Breast epithelium (tissue), 4 donors: ENCODE measurements around the gene MYO1E. TPM values are rescaled to one million over a fixed set of nuclear protein-coding genes. Genes with fewer than 3 reads are reported as not detected.
A peak's percentile ranks its signal among the peaks of the same experiment; 100 is the strongest.

Experiments used
- DNase-seq, 2 donors: peaks; one replicate each; pipeline ENCODE4 v3.0.0-alpha.2; 2019; ENCODE audit warnings: low spot score in 2 of 2
- H3K27ac ChIP-seq, 2 donors: fragments of 200-600 bp; sonication (generic) in 1 of 2; one replicate each; pipeline ENCODE4 v1.5.1; 2016 to 2019; ENCODE audit warnings: mild to moderate bottlenecking in 1 of 2
- H3K27me3 ChIP-seq, 2 donors: fragments of 200-600 bp; sonication (generic) in 1 of 2; one replicate each; pipeline versions ENCODE4 v1.5.1 to v1.6.0; 2017 to 2019; ENCODE audit warnings: control low read depth in 1 of 2, mild to moderate bottlenecking in 1 of 2
- H3K36me3 ChIP-seq: fragments of 200-600 bp; one replicate; pipeline ENCODE4 v1.5.1; 2019
- H3K4me1 ChIP-seq, 2 donors: fragments of 200-600 bp; sonication (generic); one replicate each; pipeline ENCODE4 v1.5.1; 2016 to 2019; ENCODE audit warnings: control low read depth in 1 of 2
- H3K4me3 ChIP-seq, 3 donors: fragments of 200-600 bp; sonication (generic); 1 replicate in 2 of 3; 2 replicates in 1 of 3; pipeline ENCODE4 v1.5.1; 2016 to 2019; ENCODE audit warnings: mild to moderate bottlenecking in 3 of 3, moderate library complexity in 2 of 3
- H3K9me3 ChIP-seq, 2 donors: fragments of 200-600 bp; sonication (generic) in 1 of 2; one replicate each; pipeline ENCODE4 v1.5.1; 2016 to 2019; ENCODE audit warnings: control low read depth in 1 of 2
- POLR2A ChIP-seq: fragments of 450-650 bp; IDR thresholded peaks from one replicate; pipeline ENCODE4 v1.6.1; 2016; ENCODE audit warnings: antibody characterized with exemption, mild to moderate bottlenecking, moderate library complexity
- POLR2AphosphoS5 ChIP-seq, 3 donors: sonication (generic); formaldehyde crosslinking; IDR thresholded peaks; one replicate each; pipeline ENCODE4 v1.6.1; 2017; ENCODE audit warnings: antibody characterized with exemption in 3 of 3
- intact Hi-C: fragments of 100-400 bp; cut with DNase I; formaldehyde crosslinking; loops from one replicate; pipeline ENCODE4 v1.15.1; 2023; ENCODE audit warnings: low total_unique reads
- total RNA-seq, 3 donors: library from RNA; depleted of rRNA; stranded (reverse); fragments of >200 nt; gene quantifications; one replicate each; pipeline ENCODE4 v1.1.0, GENCODE V29; 2016
- TF ChIP-seq, protein P1 (sequence below), 3 donors: fragments of 450-650 bp; IDR thresholded peaks; one replicate each; pipeline ENCODE4 v1.5.1; 2016 to 2017; ENCODE audit warnings: antibody characterized with exemption in 3 of 3, mild to moderate bottlenecking in 3 of 3, moderate library complexity in 3 of 3

MYO1E gene
- total RNA-seq, 3 donors from 2014 or later: 51.5 to 76.1 (median 68.6) TPM

DNA sequence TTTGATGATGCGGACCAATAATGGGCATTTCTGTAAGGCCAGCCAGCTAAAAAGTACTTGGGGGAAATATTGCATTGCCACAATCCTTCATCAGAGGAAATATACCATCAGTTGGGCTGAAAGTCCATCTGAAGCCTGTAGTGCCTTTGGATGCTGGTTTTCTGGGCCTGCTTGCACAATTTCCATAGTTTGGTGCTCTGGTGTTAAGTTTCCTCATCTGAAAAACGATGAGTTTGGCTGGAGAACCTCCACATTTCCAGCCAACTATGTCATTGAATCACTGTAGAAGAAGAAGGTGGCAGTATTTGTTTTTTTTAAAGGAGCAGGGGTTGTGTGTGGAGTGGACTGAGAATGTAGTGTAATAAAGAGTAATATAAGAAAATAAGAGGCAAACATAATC lies 257.6 kb downstream of the MYO1E start:
- H3K4me1 ChIP-seq: no peaks in the 10 kb centered on the region
- H3K9me3 ChIP-seq: no peaks in the 10 kb centered on the region
- no peak overlapping the region for H3K27ac ChIP-seq
- no peaks in the 10 kb centered on the region for H3K27me3 ChIP-seq
- no peak for DNase-seq
- intact Hi-C loops: no loop called here
- no peaks in the 10 kb centered on the region for H3K36me3 ChIP-seq
- TF ChIP-seq POLR2A: no peak
- no peak for TF ChIP-seq POLR2AphosphoS5 (IDR thresholded peaks at IDR 0.05)
- TF ChIP-seq, protein P1, sequence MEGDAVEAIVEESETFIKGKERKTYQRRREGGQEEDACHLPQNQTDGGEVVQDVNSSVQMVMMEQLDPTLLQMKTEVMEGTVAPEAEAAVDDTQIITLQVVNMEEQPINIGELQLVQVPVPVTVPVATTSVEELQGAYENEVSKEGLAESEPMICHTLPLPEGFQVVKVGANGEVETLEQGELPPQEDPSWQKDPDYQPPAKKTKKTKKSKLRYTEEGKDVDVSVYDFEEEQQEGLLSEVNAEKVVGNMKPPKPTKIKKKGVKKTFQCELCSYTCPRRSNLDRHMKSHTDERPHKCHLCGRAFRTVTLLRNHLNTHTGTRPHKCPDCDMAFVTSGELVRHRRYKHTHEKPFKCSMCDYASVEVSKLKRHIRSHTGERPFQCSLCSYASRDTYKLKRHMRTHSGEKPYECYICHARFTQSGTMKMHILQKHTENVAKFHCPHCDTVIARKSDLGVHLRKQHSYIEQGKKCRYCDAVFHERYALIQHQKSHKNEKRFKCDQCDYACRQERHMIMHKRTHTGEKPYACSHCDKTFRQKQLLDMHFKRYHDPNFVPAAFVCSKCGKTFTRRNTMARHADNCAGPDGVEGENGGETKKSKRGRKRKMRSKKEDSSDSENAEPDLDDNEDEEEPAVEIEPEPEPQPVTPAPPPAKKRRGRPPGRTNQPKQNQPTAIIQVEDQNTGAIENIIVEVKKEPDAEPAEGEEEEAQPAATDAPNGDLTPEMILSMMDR (IDR thresholded peaks at IDR 0.05): no peak
- no peak overlapping the region for H3K4me3 ChIP-seq

DNA sequence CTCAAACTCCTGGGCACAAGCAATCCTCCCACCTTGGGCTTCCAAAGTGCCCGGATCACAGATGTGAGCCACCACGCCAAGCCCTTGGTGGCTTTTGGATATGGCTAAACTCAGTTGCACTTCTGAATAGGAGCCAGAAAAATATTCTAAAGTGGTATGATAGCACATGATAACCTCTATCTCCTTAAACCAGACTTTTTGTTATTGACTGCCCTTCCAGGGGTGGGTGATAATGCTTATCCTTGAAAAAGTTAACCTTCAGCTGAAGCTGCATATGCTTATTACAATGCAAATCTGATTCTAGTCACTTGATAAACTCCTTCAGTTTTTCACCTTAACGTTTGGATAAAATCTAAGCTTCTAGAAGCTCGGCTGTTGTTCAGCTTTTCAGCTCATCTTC lies 261.4 kb downstream of the MYO1E start:
- no peak for DNase-seq
- H3K4me1 ChIP-seq: no peaks in the 10 kb centered on the region
- no peak overlapping the region for H3K4me3 ChIP-seq
- H3K27me3 ChIP-seq: no peaks in the 10 kb centered on the region
- H3K27ac ChIP-seq: no peak overlapping the region
- intact Hi-C loops: no loop called here
- H3K9me3 ChIP-seq: no peaks in the 10 kb centered on the region
- TF ChIP-seq, protein P1 (IDR thresholded peaks at IDR 0.05): no peak
- TF ChIP-seq POLR2A: no peak
- no peak for TF ChIP-seq POLR2AphosphoS5 (IDR thresholded peaks at IDR 0.05)
- no peaks in the 10 kb centered on the region for H3K36me3 ChIP-seq

DNA sequence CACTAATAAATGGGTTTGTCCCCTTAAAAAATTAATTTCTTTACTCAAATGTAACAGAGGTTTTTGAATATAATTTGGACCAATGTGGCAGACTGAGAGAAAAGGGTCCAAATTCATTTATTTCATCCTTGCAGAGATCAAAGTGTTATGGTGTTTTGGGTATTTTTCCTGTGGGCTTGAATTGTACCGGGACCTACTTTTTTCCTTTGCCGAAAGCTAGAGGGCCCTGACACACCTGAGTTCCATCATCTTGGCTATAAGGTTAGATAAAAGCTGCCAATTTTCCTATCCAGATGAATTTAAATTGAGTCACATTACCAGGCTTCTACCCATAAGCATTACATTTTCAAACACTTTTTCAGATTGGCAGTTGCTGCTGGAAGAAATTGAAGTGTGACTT lies 266.8 kb downstream of the MYO1E start:
- intact Hi-C loops: no loop called here
- no peaks in the 10 kb centered on the region for H3K36me3 ChIP-seq
- H3K4me3 ChIP-seq: peak overlapping the region in 2 of 3 donors; percentile 51 to 61
- TF ChIP-seq, protein P1 (IDR thresholded peaks at IDR 0.05): no peak
- TF ChIP-seq POLR2AphosphoS5 (IDR thresholded peaks at IDR 0.05): no peak
- no peak for TF ChIP-seq POLR2A
- H3K27me3 ChIP-seq: no peaks in the 10 kb centered on the region
- DNase-seq: no peak
- no peak overlapping the region for H3K27ac ChIP-seq
- no peaks in the 10 kb centered on the region for H3K4me1 ChIP-seq
- H3K9me3 ChIP-seq: no peaks in the 10 kb centered on the region

DNA sequence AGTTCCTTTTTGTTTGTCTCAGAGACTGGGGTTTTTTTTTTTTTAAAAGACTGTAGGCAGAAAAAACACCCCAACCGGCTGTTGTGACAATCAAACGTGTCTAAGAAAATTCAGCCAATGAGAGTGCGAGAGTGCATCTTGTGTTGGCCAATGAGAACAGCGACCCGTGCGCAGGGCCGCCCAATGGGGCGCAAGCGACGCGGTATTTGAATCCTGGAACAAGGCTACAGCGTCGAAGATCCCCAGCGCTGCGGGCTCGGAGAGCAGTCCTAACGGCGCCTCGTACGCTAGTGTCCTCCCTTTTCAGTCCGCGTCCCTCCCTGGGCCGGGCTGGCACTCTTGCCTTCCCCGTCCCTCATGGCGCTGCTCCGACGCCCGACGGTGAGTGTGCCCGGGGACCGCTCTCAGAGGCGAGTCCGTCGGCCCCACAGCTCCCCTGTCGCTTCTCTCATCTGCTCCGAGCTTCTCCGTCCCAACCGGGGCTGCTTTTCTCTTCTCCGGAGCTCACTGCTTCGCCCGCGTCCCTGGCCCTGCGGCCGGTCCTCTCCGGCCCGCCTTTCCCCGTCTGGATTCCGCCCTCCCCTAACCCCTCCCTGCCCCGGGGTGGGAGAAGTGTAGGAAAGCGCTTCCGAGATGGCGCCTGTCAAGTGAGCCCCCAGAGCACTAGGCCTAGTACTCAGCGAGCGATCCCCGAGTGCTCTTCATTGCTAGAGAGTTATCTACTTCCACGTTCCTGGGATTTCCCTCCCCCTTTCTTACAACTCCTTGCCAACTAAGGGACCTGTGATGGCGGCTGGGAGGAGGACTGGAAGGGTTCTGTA lies 267.5 kb downstream of the MYO1E start, which contains the start of gene CCNB2:
Gene CCNB2 (plus strand): TSS at position 235 of the 821 bp plus-strand sequence. CDS start 123 bp downstream, at position 358.
- peak within 1 kb of the TSS; percentile 51 to 70 (median 61) for H3K4me3 ChIP-seq
- no peaks in the 10 kb centered on the region for H3K9me3 ChIP-seq
- intact Hi-C loops: no loop called here
- peak within 1 kb of the TSS in 1 of 2 donors; percentile 43 for H3K27ac ChIP-seq
- no peaks in the 10 kb centered on the region for H3K36me3 ChIP-seq
- H3K4me1 ChIP-seq: no peaks in the 10 kb centered on the region
- no peaks in the 10 kb centered on the region for H3K27me3 ChIP-seq
- DNase-seq: peak; percentile 80 to 81
- no peak for TF ChIP-seq POLR2AphosphoS5 (IDR thresholded peaks at IDR 0.05)
- TF ChIP-seq, protein P1 (IDR thresholded peaks at IDR 0.05): no peak
- TF ChIP-seq POLR2A: no peak

DNA sequence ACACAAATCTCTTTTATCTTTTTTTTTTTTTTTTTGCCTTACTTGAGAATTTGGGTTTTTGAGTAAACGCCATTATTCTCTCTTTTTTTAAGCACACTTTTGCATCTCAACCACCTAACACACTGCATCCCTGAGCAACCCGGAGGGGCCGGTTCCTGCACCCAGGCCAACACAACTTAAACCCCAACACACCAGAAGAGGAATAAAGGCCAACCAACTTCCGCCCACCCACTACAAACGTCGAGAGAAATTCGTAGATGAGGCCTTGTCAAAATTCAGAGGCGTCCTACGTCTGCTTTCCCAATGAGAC lies 268.1 kb downstream of the MYO1E start:
- TF ChIP-seq, protein P1 (IDR thresholded peaks at IDR 0.05): no peak
- no peak for TF ChIP-seq POLR2AphosphoS5 (IDR thresholded peaks at IDR 0.05)
- TF ChIP-seq POLR2A: no peak
- H3K9me3 ChIP-seq: no peaks in the 10 kb centered on the region
- no peaks in the 10 kb centered on the region for H3K36me3 ChIP-seq
- no peaks in the 10 kb centered on the region for H3K4me1 ChIP-seq
- intact Hi-C loops: no loop called here
- peak overlapping the region in 1 of 2 donors; percentile 43 for H3K27ac ChIP-seq
- H3K27me3 ChIP-seq: no peaks in the 10 kb centered on the region
- DNase-seq: no peak
- peak overlapping the region; percentile 51 to 70 (median 61) for H3K4me3 ChIP-seq
